GM18951 (cell line): ENCODE data around the gene CTF1.

ENCODE experiments used
- POLR2A ChIP-seq: IDR thresholded peaks from 4 replicates; pipeline ENCODE4 v1.6.1; 2011; ENCODE audit warnings: mild to moderate bottlenecking; ENCODE audit not compliant: insufficient read length, insufficient read depth; ENCODE audit errors: extremely low read depth
- in situ Hi-C: fragments of 300-500 bp; cut with MboI; formaldehyde crosslinking; loops from one replicate; pipeline ENCODE4 v1.12.0; 2022; ENCODE audit warnings: low sequenced_read_pairs, mixed read lengths, inconsistent platforms; ENCODE audit not compliant: unreplicated experiment

The CTF1 gene

DNA sequence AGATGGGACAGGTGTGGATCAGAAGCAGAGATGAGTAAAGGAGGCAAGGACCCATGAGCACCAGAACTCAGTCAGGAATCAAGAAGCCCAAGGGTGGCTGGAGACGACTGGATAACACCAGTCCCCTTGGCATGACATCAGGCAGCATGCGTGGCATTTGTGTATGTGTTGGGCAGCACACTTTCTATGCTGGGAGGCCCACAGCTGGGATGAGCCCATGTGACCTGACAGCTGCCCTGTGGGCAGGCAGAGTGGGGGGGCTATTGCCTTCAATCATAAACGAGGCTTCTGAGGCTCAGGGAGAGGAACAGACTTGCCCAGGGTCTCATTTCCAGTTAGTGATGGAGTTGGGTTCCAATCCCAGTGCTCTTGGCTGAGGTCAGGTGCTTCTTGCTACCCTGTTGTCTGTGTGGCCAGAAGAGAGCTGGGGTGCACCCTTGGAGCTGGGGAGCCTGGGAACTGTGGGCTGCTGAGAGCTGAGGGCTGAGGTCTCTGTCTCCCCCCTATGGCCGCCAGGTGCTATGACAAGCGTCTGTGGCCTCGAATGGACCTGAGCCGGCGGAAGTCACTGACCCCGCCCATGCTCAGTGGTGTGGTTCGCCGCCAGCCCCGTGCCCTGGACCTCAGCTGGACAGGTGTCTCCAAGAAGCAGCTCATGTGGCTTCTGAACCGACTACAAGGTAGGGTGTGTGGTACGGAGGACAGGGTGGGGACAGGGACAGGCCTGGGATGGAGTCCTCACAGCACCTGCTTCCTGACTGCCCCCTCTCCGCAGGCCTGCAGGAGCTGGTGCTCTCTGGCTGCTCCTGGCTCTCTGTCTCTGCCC lies 45.4 kb downstream of the CTF1 start:
- in situ Hi-C loops = no loop called here
- TF ChIP-seq POLR2A = no peak

- TF ChIP-seq POLR2A = no peak
- in situ Hi-C loops = no loop called here
These were observed 46.0 kb downstream of the CTF1 start for GRCh38 chr16:30942426-30942806.

- in situ Hi-C loops = no loop called here
- no peak for TF ChIP-seq POLR2A
These were observed 47.9 kb downstream of the CTF1 start for GRCh38 chr16:30944352-30944751.

GRCh38 chr16:30946671-30947540 lies 50.5 kb downstream of the CTF1 start:
- no peak for TF ChIP-seq POLR2A
- in situ Hi-C loops = no loop called here

GRCh38 chr16:30947541-30947858 lies 51.1 kb downstream of the CTF1 start:
- no peak for TF ChIP-seq POLR2A
- in situ Hi-C loops = no loop called here

- no peak for TF ChIP-seq POLR2A
- in situ Hi-C loops = no loop called here
These were observed 51.6 kb downstream of the CTF1 start for GRCh38 chr16:30947859-30948666.

DNA sequence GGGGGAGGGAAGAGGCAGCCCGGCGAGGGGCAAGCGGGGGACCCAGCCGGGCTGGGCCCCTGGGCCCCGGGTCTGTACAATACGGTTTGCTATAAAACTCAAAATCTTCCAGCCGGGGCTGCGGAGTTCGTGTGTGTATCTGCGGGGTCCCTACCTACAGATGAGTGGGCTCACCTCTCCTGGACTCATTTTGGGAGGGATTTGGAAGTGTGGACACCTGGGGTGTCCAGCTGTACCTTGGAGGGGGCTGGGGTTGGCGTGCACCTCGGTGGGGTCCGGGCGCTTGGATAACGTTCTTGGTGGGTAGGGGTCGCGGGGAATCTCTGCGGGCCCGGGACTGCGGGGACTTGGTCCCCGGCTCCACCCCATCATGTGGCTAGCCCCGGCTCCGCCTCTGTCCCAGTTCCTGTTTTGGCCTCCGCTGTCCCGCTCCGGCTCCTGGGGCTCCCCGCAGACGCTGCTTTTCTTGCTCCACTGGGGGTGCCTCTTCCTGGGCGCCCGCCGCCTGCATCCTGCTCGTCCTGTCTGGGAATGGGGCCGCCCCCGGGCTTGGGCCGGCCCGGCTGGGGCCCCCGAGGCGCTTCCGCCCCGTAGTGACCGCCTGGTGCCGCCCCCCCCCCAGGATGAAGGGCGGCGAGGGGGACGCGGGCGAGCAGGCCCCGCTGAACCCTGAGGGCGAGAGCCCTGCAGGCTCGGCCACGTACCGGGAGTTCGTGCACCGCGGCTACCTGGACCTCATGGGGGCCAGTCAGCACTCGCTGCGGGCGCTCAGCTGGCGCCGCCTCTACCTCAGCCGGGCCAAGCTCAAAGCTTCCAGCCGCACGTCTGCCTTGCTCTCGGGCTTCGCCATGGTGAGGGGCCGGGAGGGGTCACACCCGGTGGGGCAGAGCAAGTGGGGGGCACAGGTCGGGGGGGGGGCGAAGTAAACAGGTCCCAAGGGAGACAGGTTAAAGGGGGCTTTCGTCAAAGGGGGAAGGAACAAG lies 52.5 kb downstream of the CTF1 start, which contains the start of gene ORAI3:
Gene ORAI3 (plus strand): TSS at position 402 of the 983 bp plus-strand sequence. CDS start 222 bp downstream, at position 624.
- in situ Hi-C loops = no loop called here
- TF ChIP-seq POLR2A = peak; percentile 83

DNA sequence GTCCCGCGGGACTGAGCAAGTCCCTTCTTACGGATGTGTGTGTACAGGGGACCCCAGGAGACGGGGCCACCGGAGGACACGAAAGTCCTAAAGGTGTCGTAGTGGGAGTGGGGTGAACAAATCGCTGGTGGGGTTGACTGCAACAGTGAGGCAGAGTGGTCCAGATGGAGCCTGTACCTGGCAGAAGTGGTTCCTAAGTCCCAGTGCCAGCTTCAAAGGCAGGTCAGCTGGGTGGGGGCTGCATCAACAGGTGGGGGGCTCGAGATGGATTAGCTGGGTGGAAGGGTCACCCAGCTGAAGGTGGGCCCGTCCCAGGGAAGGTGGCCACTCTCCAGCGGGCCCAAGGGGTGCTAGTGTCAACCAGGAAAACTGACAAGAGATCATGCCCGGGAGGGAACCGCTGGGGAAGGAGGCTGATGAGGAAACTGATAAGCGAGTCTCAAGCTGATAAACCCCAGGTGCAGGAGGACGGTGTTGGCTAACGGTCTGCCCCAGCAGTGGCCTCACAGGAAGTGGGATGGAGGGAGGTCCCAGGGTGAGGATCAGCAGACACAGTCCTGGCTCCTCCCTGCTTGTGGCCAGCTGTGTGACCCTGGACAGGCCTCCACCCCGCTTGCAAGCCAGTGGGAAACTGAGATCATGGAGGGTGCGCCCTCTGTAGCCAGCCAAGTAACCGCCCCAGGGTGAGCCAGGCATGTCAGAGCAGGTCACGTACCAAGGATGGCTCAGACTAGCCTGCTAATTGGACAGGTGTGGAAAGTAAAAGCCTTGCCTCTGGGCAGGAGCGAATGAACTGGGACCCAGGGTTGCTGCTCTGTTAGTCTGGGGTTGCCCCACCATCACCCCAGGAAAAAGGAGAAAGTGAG lies 53.5 kb downstream of the CTF1 start:
- in situ Hi-C loops = no loop called here
- TF ChIP-seq POLR2A = peak; percentile 80

- no peak for TF ChIP-seq POLR2A
- in situ Hi-C loops = no loop called here
These were observed 54.2 kb downstream of the CTF1 start for GRCh38 chr16:30950516-30951065.

GRCh38 chr16:30951193-30951592 lies 54.8 kb downstream of the CTF1 start:
- TF ChIP-seq POLR2A = no peak
- in situ Hi-C loops = no loop called here

DNA sequence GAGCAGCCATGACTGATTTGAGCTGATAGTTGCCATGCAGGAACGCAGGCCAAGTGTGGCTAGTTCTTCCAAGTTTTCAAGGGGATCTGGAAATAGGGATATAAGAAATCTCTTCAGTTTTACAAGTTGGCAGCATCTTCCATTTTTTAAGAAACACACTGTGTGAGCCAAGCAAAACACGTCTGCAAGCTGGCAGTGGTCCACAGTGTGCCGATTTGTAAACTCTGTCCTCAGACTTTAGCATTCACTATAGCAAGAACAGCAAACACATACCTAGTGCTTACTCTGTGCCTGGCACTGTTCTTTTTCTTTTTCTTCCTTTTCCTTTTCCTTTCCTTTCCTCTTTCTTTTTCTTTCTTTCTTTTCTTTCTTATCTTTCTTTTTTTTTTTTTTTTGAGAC lies 55.3 kb downstream of the CTF1 start:
- in situ Hi-C loops = no loop called here
- no peak for TF ChIP-seq POLR2A
